HG02852 (cell line): ENCODE data around the gene TNIP1.
A peak's percentile ranks its signal among the peaks of the same experiment; 100 is the strongest.

Source experiments
- ATAC-seq: cut with Tn5 transposase; IDR thresholded peaks from one replicate; pipeline ENCODE4 v1.9.1; 2021; ENCODE audit warnings: mild to moderate bottlenecking, moderate library complexity; ENCODE audit not compliant: unreplicated experiment

TNIP1 gene

GRCh38 chr5:151024440-151025249 is 56.2 kb downstream of the TNIP1 start:
- no peak for ATAC-seq

GRCh38 chr5:151023651-151024050 is 57.2 kb downstream of the TNIP1 start:
- no peak for ATAC-seq

GRCh38 chr5:151023047-151023615 is 57.7 kb downstream of the TNIP1 start:
- ATAC-seq = no peak

GRCh38 chr5:151022511-151023018 is 58.3 kb downstream of the TNIP1 start:
- no peak for ATAC-seq

- no peak for ATAC-seq
Observed at GRCh38 chr5:151021746-151022145, 59.1 kb downstream of the TNIP1 start.

- ATAC-seq = peak; percentile 52
Observed at GRCh38 chr5:151020304-151021110, 60.3 kb downstream of the TNIP1 start, which contains the start of gene GPX3. Gene GPX3 (plus strand): TSS chr5:151020591. CDS start chr5:151020655, 64 bp downstream.

GRCh38 chr5:151019331-151019730 is 61.5 kb downstream of the TNIP1 start:
- ATAC-seq = no peak

- ATAC-seq = no peak
Observed at GRCh38 chr5:151018846-151019245, 62.0 kb downstream of the TNIP1 start.

GRCh38 chr5:151017897-151018296 is 62.9 kb downstream of the TNIP1 start:
- no peak for ATAC-seq

- no peak for ATAC-seq
Observed at GRCh38 chr5:151016700-151017099, 64.1 kb downstream of the TNIP1 start.

- ATAC-seq = no peak
Observed at GRCh38 chr5:151015974-151016587, 64.8 kb downstream of the TNIP1 start.

GRCh38 chr5:151014680-151015343 is 66.0 kb downstream of the TNIP1 start:
- no peak for ATAC-seq

- ATAC-seq = no peak
Observed at GRCh38 chr5:151012862-151013261, 68.0 kb downstream of the TNIP1 start.

- no peak for ATAC-seq
Observed at GRCh38 chr5:151008906-151009305, 71.9 kb downstream of the TNIP1 start.

GRCh38 chr5:151008210-151008491 is 72.7 kb downstream of the TNIP1 start:
- no peak for ATAC-seq

GRCh38 chr5:151007430-151008209 is 73.2 kb downstream of the TNIP1 start:
- ATAC-seq = no peak

- no peak for ATAC-seq
Observed at GRCh38 chr5:151006704-151007334, 74.0 kb downstream of the TNIP1 start.

GRCh38 chr5:151005950-151006576 is 74.8 kb downstream of the TNIP1 start:
- ATAC-seq = no peak
